ENCODE data around the gene CHRM3. TPM values are rescaled to one million over a fixed set of nuclear protein-coding genes. Genes with fewer than 3 reads are reported as not detected.

CHRM3 gene
- total RNA-seq, 4 donors from 2014 or later = 0.07 to 0.55 (median 0.07) TPM; not detected in 1

GRCh38 chr1:239392271-239392670 is 5.9 kb downstream of the CHRM3 start:
- Histone ChIP-seq H3K27me3 (peaks cover 14 to 24% (median 19%) of the 10 kb centered on the region in 3 donors), H3K27ac (no peak overlapping the region), H3K4me3 (no peak overlapping the region), H3K4me1 (no peaks in the 10 kb centered on the region), H3K36me3 (no peaks in the 10 kb centered on the region), H3K9me3 (no peaks in the 10 kb centered on the region)
- in situ Hi-C loops (cut with MboI; ENCODE audit: low sequenced_read_pairs in 4 of 4) (no loop called here), intact Hi-C loops (cut with DNase I; ENCODE audit: low total_unique reads) (no loop called here)
- TF ChIP-seq POLR2A (IDR thresholded peaks at IDR 0.05) (no peak), CTCF (IDR thresholded peaks at IDR 0.05 in 4 of 5, conservative IDR thresholded peaks at IDR 0.05 in 1 of 5) (no peak)
- ATAC-seq (no peak), DNase-seq (no peak)

GRCh38 chr1:239394107-239394506 is 7.7 kb downstream of the CHRM3 start:
- no peak for DNase-seq
- no peak for ATAC-seq
- in situ Hi-C loops (cut with MboI; ENCODE audit: low sequenced_read_pairs in 4 of 4) = no loop called here
- Histone ChIP-seq H3K36me3 (no peaks in the 10 kb centered on the region), H3K27ac (no peak overlapping the region), H3K9me3 (no peaks in the 10 kb centered on the region), H3K4me3 (no peak overlapping the region), H3K4me1 (no peaks in the 10 kb centered on the region), H3K27me3 (peaks cover 0 to 7% (median 5%) of the 10 kb centered on the region in 3 donors)
- intact Hi-C loops (cut with DNase I; ENCODE audit: low total_unique reads) = no loop called here
- no peak for TF ChIP-seq CTCF (IDR thresholded peaks at IDR 0.05 in 4 of 5, conservative IDR thresholded peaks at IDR 0.05 in 1 of 5)
- TF ChIP-seq POLR2A (IDR thresholded peaks at IDR 0.05) = no peak

- in situ Hi-C loops (cut with MboI; ENCODE audit: low sequenced_read_pairs in 4 of 4) (loop anchor here in 2 of 4 donors (25.0 kb wide), 1 partner anchor 473 kb away; no protein-coding TSS in a partner anchor), intact Hi-C loops (cut with DNase I; ENCODE audit: low total_unique reads) (no loop called here)
- Histone ChIP-seq H3K27me3 (no peaks in the 10 kb centered on the region), H3K27ac (no peak overlapping the region), H3K4me3 (no peak overlapping the region), H3K4me1 (no peaks in the 10 kb centered on the region), H3K9me3 (no peaks in the 10 kb centered on the region), H3K36me3 (no peaks in the 10 kb centered on the region)
- TF ChIP-seq POLR2A (IDR thresholded peaks at IDR 0.05) (no peak), CTCF (IDR thresholded peaks at IDR 0.05 in 4 of 5, conservative IDR thresholded peaks at IDR 0.05 in 1 of 5) (no peak)
- ATAC-seq (no peak), DNase-seq (no peak)
These were observed 27.5 kb downstream of the CHRM3 start for GRCh38 chr1:239413916-239414315.

- H3K4me1 ChIP-seq = no peaks in the 10 kb centered on the region
- H3K27me3 ChIP-seq = no peaks in the 10 kb centered on the region
- no peak for TF ChIP-seq POLR2A (IDR thresholded peaks at IDR 0.05)
- no peak for TF ChIP-seq CTCF (IDR thresholded peaks at IDR 0.05 in 4 of 5, conservative IDR thresholded peaks at IDR 0.05 in 1 of 5)
- H3K9me3 ChIP-seq = no peaks in the 10 kb centered on the region
- H3K4me3 ChIP-seq = no peak overlapping the region
- ATAC-seq = no peak
- no peak for DNase-seq
- intact Hi-C loops (cut with DNase I; ENCODE audit: low total_unique reads) (no loop called here), in situ Hi-C loops (cut with MboI; ENCODE audit: low sequenced_read_pairs in 4 of 4) (loop anchor here in 2 of 4 donors (25.0 kb wide), 1 partner anchor 470 kb away; no protein-coding TSS in a partner anchor)
- no peaks in the 10 kb centered on the region for H3K36me3 ChIP-seq
- H3K27ac ChIP-seq = no peak overlapping the region
These were observed 30.9 kb downstream of the CHRM3 start for GRCh38 chr1:239417221-239417620.
